ENCODE results near the gene PPP1R1A. TPM values are rescaled to one million over a fixed set of nuclear protein-coding genes. Genes with fewer than 3 reads are reported as not detected.

The PPP1R1A gene
- total RNA-seq, 2 donors from 2014 or later = 12.5 to 16.1 TPM

- no peak for TF ChIP-seq CTCF (conservative IDR thresholded peaks at IDR 0.05)
- DNase-seq = no peak
- 88 to 94% methylated on average over 5 to 6 of the region's 6 CpGs for WGBS, 2 experiments (ENCODE audit: insufficient coverage in 1 of 2, insufficient read length in 1 of 2)
- H3K36me3 ChIP-seq (ENCODE audit: control insufficient read depth, insufficient read depth, low read length) = no peaks in the 10 kb centered on the region
- H3K9ac ChIP-seq (ENCODE audit: extremely low read depth, low read length, poor library complexity, severe bottlenecking) = no peak overlapping the region
- H3K27me3 ChIP-seq (ENCODE audit: control insufficient read depth, insufficient read depth, low read length, poor library complexity, severe bottlenecking) = peaks cover 16% of the 10 kb centered on the region
- no peaks in the 10 kb centered on the region for H3K4me1 ChIP-seq (ENCODE audit: control insufficient read depth, insufficient read depth, low read length)
- H3K9me3 Mint-ChIP-seq = no peaks in the 10 kb centered on the region
- H3K4me3 ChIP-seq (ENCODE audit: low read length) = no peak overlapping the region
- no peaks in the 10 kb centered on the region for H3K9me3 ChIP-seq (ENCODE audit: control insufficient read depth, low read length)
- H3K27ac ChIP-seq (ENCODE audit: low read depth, low read length) = no peak overlapping the region
- peaks cover 63% of the 10 kb centered on the region for H3K27me3 Mint-ChIP-seq (ENCODE audit: insufficient read depth)
- H3K4me1 Mint-ChIP-seq = peaks cover 12% of the 10 kb centered on the region
- no peak overlapping the region for H3K4me3 Mint-ChIP-seq
- no peak overlapping the region for H3K27ac Mint-ChIP-seq
- no peaks in the 10 kb centered on the region for H3K36me3 Mint-ChIP-seq (ENCODE audit: low read depth)
Measured at GRCh38 chr12:54581412-54581811, 7.0 kb downstream of the PPP1R1A start.

GRCh38 chr12:54579696-54580333, 8.6 kb downstream of the PPP1R1A start:
- Histone ChIP-seq H3K9me3 (ENCODE audit: control insufficient read depth, low read length) (no peaks in the 10 kb centered on the region), H3K9ac (ENCODE audit: extremely low read depth, low read length, poor library complexity, severe bottlenecking) (no peak overlapping the region), H3K4me3 (ENCODE audit: low read length) (no peak overlapping the region), H3K36me3 (ENCODE audit: control insufficient read depth, insufficient read depth, low read length) (no peaks in the 10 kb centered on the region), H3K27ac (ENCODE audit: low read depth, low read length) (no peak overlapping the region), H3K27me3 (ENCODE audit: control insufficient read depth, insufficient read depth, low read length, poor library complexity, severe bottlenecking) (peaks cover 5% of the 10 kb centered on the region), H3K4me1 (ENCODE audit: control insufficient read depth, insufficient read depth, low read length) (no peaks in the 10 kb centered on the region)
- peaks cover 54% of the 10 kb centered on the region for H3K27me3 Mint-ChIP-seq (ENCODE audit: insufficient read depth)
- peak; percentile 100 for DNase-seq
- peaks cover 12% of the 10 kb centered on the region for H3K4me1 Mint-ChIP-seq
- no peaks in the 10 kb centered on the region for H3K36me3 Mint-ChIP-seq (ENCODE audit: low read depth)
- no peak overlapping the region for H3K4me3 Mint-ChIP-seq
- WGBS, 2 experiments (ENCODE audit: insufficient coverage in 1 of 2, insufficient read length in 1 of 2) = 0 to 24% methylated on average over 7 to 11 of the region's 11 CpGs
- H3K9me3 Mint-ChIP-seq = no peaks in the 10 kb centered on the region
- TF ChIP-seq CTCF (conservative IDR thresholded peaks at IDR 0.05) = peak; percentile 98
- no peak overlapping the region for H3K27ac Mint-ChIP-seq

- WGBS, 2 experiments (ENCODE audit: insufficient coverage in 1 of 2, insufficient read length in 1 of 2) = 71 to 73% methylated on average over 2 to 3 of the region's 4 CpGs
- Mint-ChIP-seq H3K4me3 (no peak overlapping the region), H3K4me1 (peaks cover 7% of the 10 kb centered on the region), H3K36me3 (ENCODE audit: low read depth) (no peaks in the 10 kb centered on the region), H3K9me3 (no peaks in the 10 kb centered on the region), H3K27me3 (ENCODE audit: insufficient read depth) (peaks cover 48% of the 10 kb centered on the region), H3K27ac (no peak overlapping the region)
- Histone ChIP-seq H3K4me3 (ENCODE audit: low read length) (no peak overlapping the region), H3K9ac (ENCODE audit: extremely low read depth, low read length, poor library complexity, severe bottlenecking) (no peak overlapping the region), H3K4me1 (ENCODE audit: control insufficient read depth, insufficient read depth, low read length) (no peaks in the 10 kb centered on the region), H3K27ac (ENCODE audit: low read depth, low read length) (no peak overlapping the region), H3K36me3 (ENCODE audit: control insufficient read depth, insufficient read depth, low read length) (no peaks in the 10 kb centered on the region), H3K27me3 (ENCODE audit: control insufficient read depth, insufficient read depth, low read length, poor library complexity, severe bottlenecking) (peaks cover 5% of the 10 kb centered on the region), H3K9me3 (ENCODE audit: control insufficient read depth, low read length) (no peaks in the 10 kb centered on the region)
- TF ChIP-seq CTCF (conservative IDR thresholded peaks at IDR 0.05) = no peak
- DNase-seq = no peak
Measured at GRCh38 chr12:54579258-54579657, 9.2 kb downstream of the PPP1R1A start.
